Kidney epithelial cell (primary cell): ENCODE results near the gene CTAG1B. TPM values are rescaled to one million over a fixed set of nuclear protein-coding genes. Genes with fewer than 3 reads are reported as not detected.
"Not testable (repeated sequence)": the region's sequence is repeated elsewhere in the genome, so short reads cannot be mapped to it uniquely, and the experiment has no call there.

Experiments
- DNase-seq: peaks from one replicate; pipeline ENCODE4 v3.0.0-alpha.2; 2010; ENCODE audit warnings: low read depth
- H3K27me3 ChIP-seq: 2 replicates; pipeline ENCODE4 v1.6.0; 2011; ENCODE audit warnings: low read length; ENCODE audit not compliant: control insufficient read depth, insufficient read depth
- H3K36me3 ChIP-seq: 2 replicates; pipeline ENCODE4 v1.5.1; 2011; ENCODE audit warnings: low read length; ENCODE audit not compliant: control insufficient read depth, insufficient read depth
- H3K4me3 ChIP-seq: 2 replicates; pipeline ENCODE4 v1.5.1; 2011; ENCODE audit warnings: low read depth, mild to moderate bottlenecking, control low read depth, low read length
- total RNA-seq: library from RNA; depleted of rRNA; stranded (reverse); fragments of >200 nt; gene quantifications from 2 replicates; pipeline ENCODE4 v1.2.3, GENCODE V29; 2015
- TF ChIP-seq, protein P1 (sequence below): IDR thresholded peaks from 2 replicates; pipeline ENCODE4 v1.5.1; 2011; ENCODE audit warnings: mild to moderate bottlenecking, moderate library complexity, low read length, control low read depth, inconsistent platforms; ENCODE audit not compliant: insufficient read depth, poor library complexity, severe bottlenecking

The CTAG1B gene
- total RNA-seq, 1 donor from 2014 or later = not detected

- TF ChIP-seq, protein P1, sequence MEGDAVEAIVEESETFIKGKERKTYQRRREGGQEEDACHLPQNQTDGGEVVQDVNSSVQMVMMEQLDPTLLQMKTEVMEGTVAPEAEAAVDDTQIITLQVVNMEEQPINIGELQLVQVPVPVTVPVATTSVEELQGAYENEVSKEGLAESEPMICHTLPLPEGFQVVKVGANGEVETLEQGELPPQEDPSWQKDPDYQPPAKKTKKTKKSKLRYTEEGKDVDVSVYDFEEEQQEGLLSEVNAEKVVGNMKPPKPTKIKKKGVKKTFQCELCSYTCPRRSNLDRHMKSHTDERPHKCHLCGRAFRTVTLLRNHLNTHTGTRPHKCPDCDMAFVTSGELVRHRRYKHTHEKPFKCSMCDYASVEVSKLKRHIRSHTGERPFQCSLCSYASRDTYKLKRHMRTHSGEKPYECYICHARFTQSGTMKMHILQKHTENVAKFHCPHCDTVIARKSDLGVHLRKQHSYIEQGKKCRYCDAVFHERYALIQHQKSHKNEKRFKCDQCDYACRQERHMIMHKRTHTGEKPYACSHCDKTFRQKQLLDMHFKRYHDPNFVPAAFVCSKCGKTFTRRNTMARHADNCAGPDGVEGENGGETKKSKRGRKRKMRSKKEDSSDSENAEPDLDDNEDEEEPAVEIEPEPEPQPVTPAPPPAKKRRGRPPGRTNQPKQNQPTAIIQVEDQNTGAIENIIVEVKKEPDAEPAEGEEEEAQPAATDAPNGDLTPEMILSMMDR = no peak
- no peak overlapping the region for H3K4me3 ChIP-seq
- H3K36me3 ChIP-seq = no peaks in the 10 kb centered on the region
- no peaks in the 10 kb centered on the region for H3K27me3 ChIP-seq
- DNase-seq = no peak
These were observed 33.9 kb upstream of the CTAG1B start for GRCh38 chrX:154653048-154653401.

GRCh38 chrX:154652311-154653047, 33.4 kb upstream of the CTAG1B start:
- H3K36me3 ChIP-seq = no peaks in the 10 kb centered on the region
- DNase-seq = no peak
- TF ChIP-seq, protein P1 = no peak
- H3K27me3 ChIP-seq = no peaks in the 10 kb centered on the region
- no peak overlapping the region for H3K4me3 ChIP-seq

DNA sequence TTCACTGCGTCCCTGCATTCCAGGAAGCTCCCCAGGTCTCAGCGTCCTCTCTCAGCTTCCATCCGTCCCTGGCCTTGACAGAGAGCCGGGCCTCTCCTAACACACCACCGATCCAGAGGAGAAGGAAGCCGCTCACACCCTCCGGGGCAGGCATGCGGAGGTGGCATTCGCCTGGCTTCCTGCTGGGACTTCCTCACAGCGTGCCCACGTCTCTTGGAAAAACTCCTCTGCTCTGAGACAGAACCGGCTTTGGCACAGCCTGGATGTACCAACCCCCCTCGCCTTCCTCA, 31.1 kb upstream of the CTAG1B start:
- Histone ChIP-seq H3K36me3 (no peaks in the 10 kb centered on the region), H3K4me3 (no peak overlapping the region), H3K27me3 (no peaks in the 10 kb centered on the region)
- DNase-seq = no peak
- TF ChIP-seq, protein P1 = no peak

GRCh38 chrX:154649503-154650220, 30.6 kb upstream of the CTAG1B start:
- Histone ChIP-seq H3K36me3 (no peaks in the 10 kb centered on the region), H3K4me3 (no peak overlapping the region), H3K27me3 (no peaks in the 10 kb centered on the region)
- no peak for DNase-seq
- TF ChIP-seq, protein P1 = no peak

GRCh38 chrX:154648931-154649330, 29.8 kb upstream of the CTAG1B start:
- no peak overlapping the region for H3K4me3 ChIP-seq
- TF ChIP-seq, protein P1 = no peak
- H3K36me3 ChIP-seq = no peaks in the 10 kb centered on the region
- no peaks in the 10 kb centered on the region for H3K27me3 ChIP-seq
- DNase-seq = no peak

DNA sequence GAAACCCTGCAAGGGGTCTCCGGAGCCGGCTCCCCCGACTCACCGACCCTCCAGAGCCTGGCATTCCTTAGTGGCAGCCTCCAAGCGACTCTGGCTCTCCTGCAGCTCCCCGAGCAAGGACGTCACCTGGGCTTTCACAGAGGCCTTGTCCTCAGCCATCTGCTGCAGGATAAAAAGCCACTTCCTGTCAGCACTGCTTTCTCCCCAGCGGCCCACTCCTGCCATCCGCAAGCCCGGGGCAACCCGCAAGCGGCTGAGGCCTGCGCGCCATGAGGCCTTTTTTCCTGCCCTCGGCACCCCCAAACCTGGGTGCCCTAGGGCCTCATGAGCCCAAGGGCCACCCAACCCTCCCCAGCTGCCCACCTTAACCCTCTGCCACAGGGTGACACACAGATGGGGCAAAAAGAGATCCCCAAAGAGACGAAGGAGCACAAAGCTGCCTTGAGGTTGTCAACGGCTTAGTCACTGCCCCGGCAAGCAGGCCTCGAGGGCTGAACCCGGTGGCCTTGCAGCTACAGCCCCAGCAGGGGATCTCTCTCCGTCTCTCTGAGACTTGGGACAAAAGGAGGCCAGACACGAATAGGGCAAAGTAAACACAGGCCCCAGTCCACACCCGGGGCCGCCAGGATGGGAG, 26.8 kb upstream of the CTAG1B start:
- not testable (repeated sequence) for H3K36me3 ChIP-seq, H3K4me3 ChIP-seq, H3K27me3 ChIP-seq, DNase-seq

- H3K36me3 ChIP-seq, DNase-seq, H3K4me3 ChIP-seq, H3K27me3 ChIP-seq: not testable (repeated sequence)
These were observed 24.6 kb upstream of the CTAG1B start for GRCh38 chrX:154643708-154644107.

GRCh38 chrX:154641740-154642139, 22.7 kb upstream of the CTAG1B start:
- H3K27me3 ChIP-seq, H3K36me3 ChIP-seq, DNase-seq, H3K4me3 ChIP-seq: not testable (repeated sequence)

- not testable (repeated sequence) for H3K27me3 ChIP-seq, DNase-seq, H3K4me3 ChIP-seq, H3K36me3 ChIP-seq
These were observed 14.6 kb upstream of the CTAG1B start for GRCh38 chrX:154633661-154634060.
